SK-N-SH treated with all-trans-retinoic acid at 6 μM for 48 hours (cell line): Measurements from ENCODE around the gene TMEM167A.

Experiments
- ATAC-seq: fragments of 200-7000 bp; cut with Tn5 transposase; 3 replicates; pipeline ENCODE4 v1.9.1; 2020; ENCODE audit warnings: mild to moderate bottlenecking, moderate library complexity
- ARNTL ChIP-seq: fragments of 450-650 bp; formaldehyde crosslinking; IDR thresholded peaks from 2 replicates; pipeline ENCODE4 v1.5.0; 2020; ENCODE audit warnings: low read depth, mild to moderate bottlenecking, moderate library complexity, borderline replicate concordance
- BACH2 ChIP-seq: fragments of 250-450 bp; sonication (Bioruptor Pico); IDR thresholded peaks from 2 replicates; pipeline ENCODE4 v1.9.0; 2021; ENCODE audit warnings: mild to moderate bottlenecking, borderline replicate concordance
- CSDC2 ChIP-seq: fragments of 250-450 bp; sonication (Bioruptor Pico); IDR thresholded peaks from 2 replicates; pipeline ENCODE4 v1.5.0; 2020; ENCODE audit warnings: mild to moderate bottlenecking, moderate library complexity
- ESRRG ChIP-seq: fragments of 250-450 bp; sonication (Bioruptor Pico); IDR thresholded peaks from 2 replicates; pipeline ENCODE4 v1.6.1; 2021; ENCODE audit warnings: mild to moderate bottlenecking
- GLIS3 ChIP-seq: fragments of 250-450 bp; sonication (Bioruptor Pico); IDR thresholded peaks from 2 replicates; pipeline ENCODE4 v1.5.0; 2020; ENCODE audit warnings: mild to moderate bottlenecking, moderate library complexity
- OSR1 ChIP-seq: fragments of 250-450 bp; sonication (Bioruptor Pico); IDR thresholded peaks from 2 replicates; pipeline ENCODE4 v1.8.0; 2022; ENCODE audit warnings: moderate library complexity, mild to moderate bottlenecking, inconsistent platforms
- PPARA ChIP-seq: fragments of 250-450 bp; sonication (Bioruptor Pico); IDR thresholded peaks from 2 replicates; pipeline ENCODE4 v1.5.0; 2020; ENCODE audit warnings: mild to moderate bottlenecking, borderline replicate concordance
- SNAI2 ChIP-seq: fragments of 250-450 bp; sonication (Bioruptor Pico); IDR thresholded peaks from 2 replicates; pipeline ENCODE4 v1.5.0; 2020; ENCODE audit warnings: mild to moderate bottlenecking, moderate library complexity
- TCF4 ChIP-seq: fragments of 250-450 bp; sonication (Bioruptor Pico); IDR thresholded peaks from 2 replicates; pipeline ENCODE4 v1.8.0; 2021; ENCODE audit warnings: mild to moderate bottlenecking, moderate library complexity, borderline replicate concordance
- TOX ChIP-seq: fragments of 250-450 bp; sonication (Bioruptor Pico); IDR thresholded peaks from 2 replicates; pipeline ENCODE4 v1.8.0; 2021; ENCODE audit warnings: mild to moderate bottlenecking, moderate library complexity, borderline replicate concordance
- ZC3H10 ChIP-seq: fragments of 250-450 bp; sonication (Bioruptor Pico); IDR thresholded peaks from 2 replicates; pipeline ENCODE4 v1.5.1; 2021; ENCODE audit warnings: mild to moderate bottlenecking, moderate library complexity
- ZFP30 ChIP-seq: fragments of 450-650 bp; formaldehyde crosslinking; IDR thresholded peaks from 2 replicates; pipeline ENCODE4 v1.5.0; 2022; ENCODE audit warnings: mild to moderate bottlenecking, moderate library complexity
- ZNF565 ChIP-seq: fragments of 450-650 bp; formaldehyde crosslinking; conservative IDR thresholded peaks from 2 replicates; pipeline ENCODE4 v1.5.0; 2020; ENCODE audit warnings: low read depth, mild to moderate bottlenecking, moderate library complexity
- ZNF70 ChIP-seq: fragments of 450-650 bp; formaldehyde crosslinking; IDR thresholded peaks from 2 replicates; pipeline ENCODE4 v1.5.0; 2020; ENCODE audit warnings: mild to moderate bottlenecking, moderate library complexity
- ZNF8 ChIP-seq: fragments of 450-650 bp; formaldehyde crosslinking; IDR thresholded peaks from 2 replicates; pipeline ENCODE4 v1.5.0; 2020; ENCODE audit warnings: mild to moderate bottlenecking, moderate library complexity
- TF ChIP-seq, protein P1 (sequence below): fragments of 250-450 bp; sonication (Bioruptor Pico); IDR thresholded peaks from 2 replicates; pipeline ENCODE4 v1.5.1; 2020; ENCODE audit warnings: low read depth, mild to moderate bottlenecking, moderate library complexity
- TF ChIP-seq, protein P2 (sequence below): fragments of 250-450 bp; sonication (Bioruptor Pico); IDR thresholded peaks from 2 replicates; pipeline ENCODE4 v1.5.1; 2021; ENCODE audit warnings: mild to moderate bottlenecking, moderate library complexity
- TF ChIP-seq, protein P3 (sequence below): fragments of 250-450 bp; sonication (Bioruptor Pico); IDR thresholded peaks from 2 replicates; pipeline ENCODE4 v1.5.0; 2020; ENCODE audit warnings: mild to moderate bottlenecking, moderate library complexity
- TF ChIP-seq, protein P4 (sequence below): fragments of 250-450 bp; sonication (Bioruptor Pico); IDR thresholded peaks from 2 replicates; pipeline ENCODE4 v1.8.0; 2020; ENCODE audit warnings: mild to moderate bottlenecking, moderate library complexity, borderline replicate concordance
- TF ChIP-seq, protein P5 (sequence below): fragments of 250-450 bp; sonication (Bioruptor Pico); IDR thresholded peaks from 2 replicates; pipeline ENCODE4 v1.8.0; 2021; ENCODE audit warnings: low read depth, mild to moderate bottlenecking, moderate library complexity, borderline replicate concordance

The TMEM167A gene

DNA sequence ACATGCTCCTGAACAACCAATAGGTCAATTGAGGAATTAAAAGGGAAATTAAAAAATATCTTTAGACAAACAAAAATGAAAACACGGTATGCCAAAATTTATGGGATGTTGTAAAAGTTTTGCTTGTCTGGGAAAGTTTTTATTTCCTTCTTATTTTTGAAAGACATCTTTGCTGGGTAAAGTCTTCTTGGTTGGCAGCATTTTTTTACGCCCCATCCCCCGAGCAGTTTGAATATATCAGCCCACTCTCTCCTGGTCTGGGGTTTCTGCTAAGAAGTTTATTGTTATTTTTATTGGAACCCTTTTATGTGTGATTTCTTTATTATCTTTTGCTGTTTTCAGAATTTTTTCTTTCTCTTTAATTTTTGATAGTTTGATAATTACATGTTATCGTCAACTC lies 16.5 kb upstream of the TMEM167A start:
- no peak for ATAC-seq
- TF ChIP-seq, protein P1, sequence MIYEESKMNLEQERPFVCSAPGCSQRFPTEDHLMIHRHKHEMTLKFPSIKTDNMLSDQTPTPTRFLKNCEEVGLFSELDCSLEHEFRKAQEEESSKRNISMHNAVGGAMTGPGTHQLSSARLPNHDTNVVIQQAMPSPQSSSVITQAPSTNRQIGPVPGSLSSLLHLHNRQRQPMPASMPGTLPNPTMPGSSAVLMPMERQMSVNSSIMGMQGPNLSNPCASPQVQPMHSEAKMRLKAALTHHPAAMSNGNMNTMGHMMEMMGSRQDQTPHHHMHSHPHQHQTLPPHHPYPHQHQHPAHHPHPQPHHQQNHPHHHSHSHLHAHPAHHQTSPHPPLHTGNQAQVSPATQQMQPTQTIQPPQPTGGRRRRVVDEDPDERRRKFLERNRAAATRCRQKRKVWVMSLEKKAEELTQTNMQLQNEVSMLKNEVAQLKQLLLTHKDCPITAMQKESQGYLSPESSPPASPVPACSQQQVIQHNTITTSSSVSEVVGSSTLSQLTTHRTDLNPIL (CRISPR knock-in tag): no peak
- no peak for TF ChIP-seq ZNF565 (CRISPR knock-in tag)
- no peak for TF ChIP-seq ZC3H10 (CRISPR knock-in tag)
- TF ChIP-seq ZFP30 (CRISPR knock-in tag): no peak
- TF ChIP-seq ARNTL (CRISPR knock-in tag): no peak
- TF ChIP-seq, all 23 proteins: peak for 0

DNA sequence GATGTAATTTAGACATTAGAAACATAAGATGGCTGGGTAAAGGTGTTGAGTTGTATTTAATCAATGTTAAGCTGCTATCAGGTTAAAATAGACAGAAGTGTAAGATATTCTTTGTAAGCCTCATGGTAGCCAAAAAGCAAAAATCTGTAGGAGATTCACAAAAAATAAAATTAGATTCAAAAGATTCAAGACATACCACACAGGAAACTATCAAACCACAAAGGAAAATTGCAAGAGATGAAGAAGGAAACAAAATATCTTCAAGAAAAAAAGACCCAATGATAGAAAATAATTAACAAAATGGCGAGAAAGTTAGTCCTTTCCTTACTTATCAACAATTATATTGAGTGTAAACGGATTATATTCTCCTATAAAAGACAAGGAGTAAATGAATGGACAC lies 15.4 kb upstream of the TMEM167A start:
- ATAC-seq: no peak
- no peak for TF ChIP-seq SNAI2 (CRISPR knock-in tag)
- no peak for TF ChIP-seq ZNF565 (CRISPR knock-in tag)
- no peak for TF ChIP-seq CSDC2 (CRISPR knock-in tag)
- TF ChIP-seq, protein P2, sequence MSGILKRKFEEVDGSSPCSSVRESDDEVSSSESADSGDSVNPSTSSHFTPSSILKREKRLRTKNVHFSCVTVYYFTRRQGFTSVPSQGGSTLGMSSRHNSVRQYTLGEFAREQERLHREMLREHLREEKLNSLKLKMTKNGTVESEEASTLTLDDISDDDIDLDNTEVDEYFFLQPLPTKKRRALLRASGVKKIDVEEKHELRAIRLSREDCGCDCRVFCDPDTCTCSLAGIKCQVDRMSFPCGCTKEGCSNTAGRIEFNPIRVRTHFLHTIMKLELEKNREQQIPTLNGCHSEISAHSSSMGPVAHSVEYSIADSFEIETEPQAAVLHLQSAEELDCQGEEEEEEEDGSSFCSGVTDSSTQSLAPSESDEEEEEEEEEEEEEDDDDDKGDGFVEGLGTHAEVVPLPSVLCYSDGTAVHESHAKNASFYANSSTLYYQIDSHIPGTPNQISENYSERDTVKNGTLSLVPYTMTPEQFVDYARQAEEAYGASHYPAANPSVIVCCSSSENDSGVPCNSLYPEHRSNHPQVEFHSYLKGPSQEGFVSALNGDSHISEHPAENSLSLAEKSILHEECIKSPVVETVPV: no peak
- no peak for TF ChIP-seq OSR1 (CRISPR knock-in tag)

DNA sequence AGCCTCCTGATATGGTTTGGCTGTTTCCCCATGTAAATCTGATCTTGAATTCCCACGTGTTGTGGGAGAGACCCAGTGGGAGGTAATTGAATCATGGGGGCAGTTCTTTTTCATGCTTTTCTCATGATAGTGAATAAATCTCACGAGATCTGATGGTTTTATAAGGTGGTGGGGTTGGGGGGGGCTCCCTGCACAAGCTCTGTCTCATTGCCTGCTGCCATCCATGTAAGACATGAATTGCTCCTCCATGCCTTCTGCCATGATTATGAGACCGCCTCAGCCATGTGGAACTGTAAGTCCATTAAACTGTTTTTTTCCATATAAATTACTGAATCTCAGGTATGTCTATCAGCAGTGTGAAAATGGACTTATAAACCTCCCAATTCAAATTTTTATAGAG lies 13.0 kb upstream of the TMEM167A start:
- TF ChIP-seq ZFP30 (CRISPR knock-in tag) (no peak), PPARA (CRISPR knock-in tag) (no peak), ZNF565 (CRISPR knock-in tag) (no peak), ZC3H10 (CRISPR knock-in tag) (no peak), ESRRG (CRISPR knock-in tag) (no peak), GLIS3 (CRISPR knock-in tag) (no peak), TCF4 (CRISPR knock-in tag) (no peak), CSDC2 (CRISPR knock-in tag) (no peak), ARNTL (CRISPR knock-in tag) (no peak), TOX (CRISPR knock-in tag) (no peak), ZNF8 (CRISPR knock-in tag) (no peak), ZNF70 (no peak), BACH2 (CRISPR knock-in tag) (no peak)
- TF ChIP-seq, protein P3, sequence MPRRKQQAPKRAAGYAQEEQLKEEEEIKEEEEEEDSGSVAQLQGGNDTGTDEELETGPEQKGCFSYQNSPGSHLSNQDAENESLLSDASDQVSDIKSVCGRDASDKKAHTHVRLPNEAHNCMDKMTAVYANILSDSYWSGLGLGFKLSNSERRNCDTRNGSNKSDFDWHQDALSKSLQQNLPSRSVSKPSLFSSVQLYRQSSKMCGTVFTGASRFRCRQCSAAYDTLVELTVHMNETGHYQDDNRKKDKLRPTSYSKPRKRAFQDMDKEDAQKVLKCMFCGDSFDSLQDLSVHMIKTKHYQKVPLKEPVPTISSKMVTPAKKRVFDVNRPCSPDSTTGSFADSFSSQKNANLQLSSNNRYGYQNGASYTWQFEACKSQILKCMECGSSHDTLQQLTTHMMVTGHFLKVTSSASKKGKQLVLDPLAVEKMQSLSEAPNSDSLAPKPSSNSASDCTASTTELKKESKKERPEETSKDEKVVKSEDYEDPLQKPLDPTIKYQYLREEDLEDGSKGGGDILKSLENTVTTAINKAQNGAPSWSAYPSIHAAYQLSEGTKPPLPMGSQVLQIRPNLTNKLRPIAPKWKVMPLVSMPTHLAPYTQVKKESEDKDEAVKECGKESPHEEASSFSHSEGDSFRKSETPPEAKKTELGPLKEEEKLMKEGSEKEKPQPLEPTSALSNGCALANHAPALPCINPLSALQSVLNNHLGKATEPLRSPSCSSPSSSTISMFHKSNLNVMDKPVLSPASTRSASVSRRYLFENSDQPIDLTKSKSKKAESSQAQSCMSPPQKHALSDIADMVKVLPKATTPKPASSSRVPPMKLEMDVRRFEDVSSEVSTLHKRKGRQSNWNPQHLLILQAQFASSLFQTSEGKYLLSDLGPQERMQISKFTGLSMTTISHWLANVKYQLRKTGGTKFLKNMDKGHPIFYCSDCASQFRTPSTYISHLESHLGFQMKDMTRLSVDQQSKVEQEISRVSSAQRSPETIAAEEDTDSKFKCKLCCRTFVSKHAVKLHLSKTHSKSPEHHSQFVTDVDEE: no peak
- TF ChIP-seq, protein P4, sequence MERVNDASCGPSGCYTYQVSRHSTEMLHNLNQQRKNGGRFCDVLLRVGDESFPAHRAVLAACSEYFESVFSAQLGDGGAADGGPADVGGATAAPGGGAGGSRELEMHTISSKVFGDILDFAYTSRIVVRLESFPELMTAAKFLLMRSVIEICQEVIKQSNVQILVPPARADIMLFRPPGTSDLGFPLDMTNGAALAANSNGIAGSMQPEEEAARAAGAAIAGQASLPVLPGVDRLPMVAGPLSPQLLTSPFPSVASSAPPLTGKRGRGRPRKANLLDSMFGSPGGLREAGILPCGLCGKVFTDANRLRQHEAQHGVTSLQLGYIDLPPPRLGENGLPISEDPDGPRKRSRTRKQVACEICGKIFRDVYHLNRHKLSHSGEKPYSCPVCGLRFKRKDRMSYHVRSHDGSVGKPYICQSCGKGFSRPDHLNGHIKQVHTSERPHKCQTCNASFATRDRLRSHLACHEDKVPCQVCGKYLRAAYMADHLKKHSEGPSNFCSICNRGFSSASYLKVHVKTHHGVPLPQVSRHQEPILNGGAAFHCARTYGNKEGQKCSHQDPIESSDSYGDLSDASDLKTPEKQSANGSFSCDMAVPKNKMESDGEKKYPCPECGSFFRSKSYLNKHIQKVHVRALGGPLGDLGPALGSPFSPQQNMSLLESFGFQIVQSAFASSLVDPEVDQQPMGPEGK (CRISPR knock-in tag): no peak
- TF ChIP-seq, protein P2: no peak
- TF ChIP-seq, protein P5, sequence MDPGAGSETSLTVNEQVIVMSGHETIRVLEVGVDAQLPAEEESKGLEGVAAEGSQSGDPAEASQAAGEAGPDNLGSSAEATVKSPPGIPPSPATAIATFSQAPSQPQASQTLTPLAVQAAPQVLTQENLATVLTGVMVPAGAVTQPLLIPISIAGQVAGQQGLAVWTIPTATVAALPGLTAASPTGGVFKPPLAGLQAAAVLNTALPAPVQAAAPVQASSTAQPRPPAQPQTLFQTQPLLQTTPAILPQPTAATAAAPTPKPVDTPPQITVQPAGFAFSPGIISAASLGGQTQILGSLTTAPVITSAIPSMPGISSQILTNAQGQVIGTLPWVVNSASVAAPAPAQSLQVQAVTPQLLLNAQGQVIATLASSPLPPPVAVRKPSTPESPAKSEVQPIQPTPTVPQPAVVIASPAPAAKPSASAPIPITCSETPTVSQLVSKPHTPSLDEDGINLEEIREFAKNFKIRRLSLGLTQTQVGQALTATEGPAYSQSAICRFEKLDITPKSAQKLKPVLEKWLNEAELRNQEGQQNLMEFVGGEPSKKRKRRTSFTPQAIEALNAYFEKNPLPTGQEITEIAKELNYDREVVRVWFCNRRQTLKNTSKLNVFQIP (CRISPR knock-in tag): no peak
- TF ChIP-seq, protein P1 (CRISPR knock-in tag): no peak
- TF ChIP-seq, all 23 proteins: peak for 0
- ATAC-seq: no peak
